ENCODE results near the gene SLIT1.

Gene SLIT1

DNA sequence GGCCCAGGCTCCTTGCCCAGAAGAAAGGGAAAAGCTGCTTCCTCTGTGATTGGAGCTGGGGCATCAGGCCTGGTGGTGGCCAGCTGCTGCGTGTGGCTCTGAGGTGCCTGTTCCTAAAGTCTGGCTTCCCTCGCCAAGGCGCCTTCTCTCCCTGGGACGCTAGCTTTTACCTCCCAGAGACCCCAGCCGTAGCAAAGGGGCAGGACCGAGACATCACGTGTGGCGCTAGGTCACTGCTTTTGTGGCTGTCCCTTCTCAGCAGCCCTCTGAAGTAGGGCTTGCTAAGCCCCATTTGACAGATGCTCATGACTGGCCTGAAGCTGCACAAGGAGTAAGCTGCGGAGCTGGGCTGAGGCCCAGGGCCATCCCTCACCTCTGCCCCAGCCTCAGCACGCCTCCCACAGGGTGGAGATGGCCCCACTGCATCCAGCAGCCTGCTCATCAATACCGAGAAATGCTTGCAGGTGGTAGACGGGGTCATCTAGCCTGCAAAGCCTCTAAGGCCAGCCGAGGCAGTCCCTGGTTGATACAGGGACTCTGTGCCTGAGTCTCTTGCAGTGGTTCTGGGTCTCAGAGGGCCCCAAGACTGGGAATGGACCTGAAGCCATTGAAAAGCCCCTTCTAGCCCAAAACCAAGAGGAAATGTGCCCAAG is 182.5 kb downstream of the SLIT1 start:
- DNase-seq (ENCODE audit: low read depth in 2 of 2): no peak

DNA sequence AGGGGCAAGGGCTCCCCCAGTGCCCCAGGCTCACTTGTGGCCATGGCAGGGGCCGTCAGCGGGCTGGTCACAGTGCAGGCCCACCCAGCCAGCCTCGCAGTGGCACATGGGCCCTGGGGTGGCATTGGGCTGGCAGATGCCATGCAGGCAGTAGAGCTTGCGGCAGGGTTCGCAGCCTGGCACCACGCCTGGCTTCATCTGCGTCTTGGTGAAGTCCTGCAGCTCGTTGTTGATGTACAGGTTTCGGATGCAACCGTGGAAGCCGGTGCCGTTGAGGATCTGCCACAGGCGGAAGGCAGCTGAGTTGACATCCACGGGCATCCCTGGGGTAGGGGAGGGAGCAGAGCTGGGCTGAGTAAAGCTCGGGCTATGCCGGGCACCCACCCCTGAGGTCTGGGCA is 183.1 kb downstream of the SLIT1 start:
- no peak for DNase-seq (ENCODE audit: low read depth in 2 of 2)

- no peak for DNase-seq (ENCODE audit: low read depth in 2 of 2)
These were observed 184.4 kb downstream of the SLIT1 start for GRCh38 chr10:97001183-97001991.

GRCh38 chr10:97000487-97001182 is 185.1 kb downstream of the SLIT1 start:
- no peak for DNase-seq (ENCODE audit: low read depth in 2 of 2)

DNA sequence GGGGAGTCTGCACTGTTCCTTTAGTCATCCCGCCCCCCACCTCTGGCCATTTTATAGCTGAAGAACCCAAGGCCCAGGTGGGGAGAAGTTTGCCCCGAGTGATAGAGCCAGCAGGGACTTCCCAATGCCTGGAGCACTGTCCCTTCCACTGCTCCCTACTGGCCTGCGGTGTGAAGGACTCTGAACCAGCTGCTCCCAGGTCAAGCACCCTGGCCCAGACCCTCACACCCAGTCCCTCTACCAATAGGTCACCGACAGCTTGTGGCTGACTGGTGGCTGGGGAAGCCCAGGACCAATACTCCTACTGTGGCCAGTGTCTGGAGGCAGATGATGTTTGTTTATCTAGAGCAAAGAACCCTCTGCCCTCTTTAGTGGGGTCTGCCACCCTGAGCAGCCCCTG is 185.8 kb downstream of the SLIT1 start:
- DNase-seq (ENCODE audit: low read depth in 2 of 2): no peak

DNA sequence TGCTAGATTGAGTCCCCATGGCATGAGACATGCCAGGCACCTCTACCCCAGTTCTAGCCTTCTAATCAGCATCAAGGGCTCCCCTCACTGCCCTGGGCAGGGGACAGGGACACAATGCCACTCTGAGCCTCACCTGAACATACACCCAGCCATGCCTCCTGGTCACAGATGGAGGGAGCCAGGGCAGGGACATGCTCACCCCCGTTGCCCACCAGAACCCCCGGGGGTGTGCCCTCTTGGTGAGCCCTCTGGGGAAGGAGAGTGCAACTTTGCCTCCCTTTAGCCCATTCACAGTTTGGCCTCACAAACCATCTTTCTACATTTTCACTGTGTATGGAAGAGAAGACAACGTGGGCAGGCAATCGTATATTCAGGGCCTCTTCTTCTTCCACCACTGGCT is 186.4 kb downstream of the SLIT1 start:
- no peak for DNase-seq (ENCODE audit: low read depth in 2 of 2)

DNA sequence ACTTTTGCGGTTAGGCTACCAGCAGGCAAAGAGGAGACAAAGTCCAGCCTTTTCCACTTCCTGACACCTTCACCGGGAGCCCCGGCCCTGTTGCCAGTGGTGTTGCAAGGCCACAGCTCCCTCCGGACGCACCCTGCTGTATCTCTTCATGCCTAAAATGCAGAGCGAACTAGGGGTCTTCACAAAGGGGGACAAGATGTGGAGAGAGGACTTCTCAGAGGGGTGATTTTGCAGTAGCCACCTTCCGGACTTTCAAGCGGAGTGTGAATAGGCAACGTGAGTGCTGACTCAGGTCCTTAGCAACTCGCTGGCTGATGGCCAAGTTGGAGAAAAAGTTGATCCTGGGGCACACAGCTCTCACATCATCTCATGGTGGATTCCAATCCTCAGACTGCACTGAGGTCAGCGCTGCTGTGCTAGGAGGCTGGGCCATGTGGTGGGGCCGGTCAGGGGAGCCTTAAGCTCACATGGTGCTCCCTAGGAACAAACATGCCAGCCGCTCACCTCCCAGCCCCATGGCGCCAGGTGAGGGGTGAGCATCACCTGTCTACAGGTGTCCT is 187.3 kb downstream of the SLIT1 start:
- no peak for DNase-seq (ENCODE audit: low read depth in 2 of 2)

DNA sequence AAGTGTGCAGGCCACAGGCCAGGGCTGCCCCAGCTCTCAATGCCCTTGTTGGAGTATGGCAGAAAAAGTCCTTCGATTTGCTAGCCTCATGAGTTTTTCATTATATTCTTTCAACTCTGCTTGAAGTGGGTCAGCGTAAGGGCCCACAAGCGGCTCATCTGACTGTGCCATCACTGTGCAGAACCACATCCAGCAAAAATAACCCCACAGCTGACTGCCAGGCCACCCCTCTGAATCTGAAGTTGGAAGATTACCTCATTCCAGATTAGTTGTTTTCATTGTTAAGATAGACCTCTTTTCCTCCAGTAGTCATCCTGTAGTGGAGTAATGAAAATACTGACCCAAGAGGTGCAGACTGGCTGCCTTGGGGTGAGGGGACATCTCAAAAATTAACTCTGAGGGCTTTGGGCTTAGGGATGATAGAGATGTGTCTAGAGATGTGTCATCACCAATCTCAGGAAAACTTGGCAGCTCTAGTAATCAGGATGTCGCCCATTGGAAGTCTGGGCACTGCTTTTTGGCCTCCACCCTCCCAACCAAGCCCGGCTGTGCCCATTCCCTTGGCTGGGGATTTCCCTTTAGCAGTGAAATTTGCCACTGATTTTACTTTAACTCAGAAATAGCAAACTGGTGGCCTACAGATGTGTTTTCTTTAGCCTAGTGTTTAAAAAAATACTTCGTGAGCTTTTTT is 189.3 kb downstream of the SLIT1 start:
- DNase-seq (ENCODE audit: low read depth in 2 of 2): no peak

- no peak for DNase-seq (ENCODE audit: low read depth in 2 of 2)
These were observed 189.9 kb downstream of the SLIT1 start for GRCh38 chr10:96995851-96996250.

- DNase-seq (ENCODE audit: low read depth in 2 of 2): no peak
These were observed 193.0 kb downstream of the SLIT1 start for GRCh38 chr10:96992721-96993120.

- DNase-seq (ENCODE audit: low read depth in 2 of 2): no peak
These were observed 194.4 kb downstream of the SLIT1 start for GRCh38 chr10:96991313-96991841.

DNA sequence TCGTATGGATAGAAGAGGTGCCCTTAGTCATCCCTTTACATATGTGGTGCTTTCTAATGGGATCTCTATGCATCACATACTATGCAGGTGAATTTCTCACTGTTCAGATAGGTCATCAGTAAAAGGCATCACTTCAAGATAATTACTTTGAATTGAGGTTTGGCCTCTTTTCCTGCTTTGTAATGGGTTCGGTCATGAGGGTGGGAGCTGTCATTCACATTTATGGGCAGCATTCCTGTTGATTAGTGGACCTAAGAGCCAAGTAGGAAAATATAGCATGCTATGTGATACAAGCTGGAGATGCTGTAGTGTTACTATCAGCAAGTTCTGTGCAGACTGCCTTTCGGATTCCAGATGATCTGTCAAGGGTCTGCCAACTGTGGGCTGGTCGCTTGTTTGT is 197.3 kb downstream of the SLIT1 start:
- DNase-seq (ENCODE audit: low read depth in 2 of 2): no peak

GRCh38 chr10:96987842-96988175 is 197.9 kb downstream of the SLIT1 start:
- DNase-seq (ENCODE audit: low read depth in 2 of 2): no peak

DNA sequence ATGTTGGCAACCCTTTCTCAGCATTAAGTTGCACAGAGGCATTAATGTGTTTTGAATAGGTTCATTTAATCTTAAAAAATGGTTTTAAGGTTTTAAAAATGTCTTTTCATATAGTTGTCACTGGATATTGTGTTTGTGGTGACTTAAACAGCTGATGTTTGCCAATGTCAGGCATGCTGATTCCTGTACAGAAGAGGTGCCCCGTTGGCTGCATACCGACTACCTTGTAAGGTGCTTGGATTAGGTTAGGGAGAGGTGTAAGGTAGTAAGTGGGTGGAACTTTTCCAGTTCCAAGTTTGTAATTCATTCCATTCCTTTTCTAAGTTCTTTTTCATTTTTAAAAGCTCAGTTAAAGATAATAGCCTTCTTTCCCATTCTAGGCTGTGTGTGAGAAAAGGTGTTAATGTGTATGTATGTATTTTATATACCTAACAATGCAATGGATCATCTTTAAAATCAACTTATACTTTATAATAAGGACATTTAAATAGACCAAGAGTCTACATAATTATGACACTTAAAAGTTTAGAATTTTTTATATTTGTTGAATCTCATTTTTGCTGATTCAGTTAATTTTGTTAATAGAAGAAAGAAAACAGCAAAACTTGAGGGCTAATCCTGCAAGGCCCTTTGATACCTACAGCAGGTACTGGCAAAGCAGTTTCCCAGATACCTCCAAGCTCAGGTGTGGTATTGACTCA is 198.5 kb downstream of the SLIT1 start:
- no peak for DNase-seq (ENCODE audit: low read depth in 2 of 2)

GRCh38 chr10:96986200-96986856 is 199.4 kb downstream of the SLIT1 start:
- no peak for DNase-seq (ENCODE audit: low read depth in 2 of 2)

GRCh38 chr10:96984541-96985131 is 201.1 kb downstream of the SLIT1 start:
- no peak for DNase-seq (ENCODE audit: low read depth in 2 of 2)

DNA sequence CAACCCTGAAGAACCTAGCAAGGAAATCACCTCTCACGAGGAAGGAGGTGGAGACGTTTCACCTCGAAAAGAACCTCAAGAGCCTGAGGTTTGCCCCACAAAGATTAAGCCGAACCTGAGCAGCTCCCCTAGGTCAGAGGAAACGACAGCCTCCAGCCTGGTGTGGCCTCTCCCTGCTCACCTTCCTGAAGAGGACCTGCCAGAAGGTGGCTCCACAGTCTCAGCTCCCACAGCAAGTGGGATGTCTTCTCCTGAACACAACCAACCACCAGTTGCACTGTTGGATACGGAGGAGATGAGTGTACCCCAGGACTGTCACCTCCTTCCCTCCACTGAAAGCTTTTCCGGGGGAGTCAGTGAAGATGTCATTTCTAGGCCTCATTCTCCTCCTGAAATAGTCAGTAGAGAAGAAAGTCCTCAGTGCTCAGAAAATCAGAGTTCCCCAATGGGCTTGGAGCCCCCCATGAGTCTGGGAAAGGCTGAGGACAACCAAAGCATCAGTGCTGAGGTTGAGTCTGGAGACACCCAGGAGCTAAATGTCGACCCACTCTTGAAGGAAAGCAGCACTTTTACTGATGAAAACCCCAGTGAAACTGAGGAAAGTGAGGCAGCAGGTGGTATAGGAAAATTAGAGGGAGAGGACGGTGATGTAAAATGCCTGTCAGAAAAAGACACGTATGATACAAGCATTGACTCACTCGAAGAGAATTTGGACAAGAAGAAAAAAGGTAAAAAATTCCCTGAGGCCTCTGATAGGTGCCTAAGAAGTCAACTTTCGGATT is 203.4 kb downstream of the SLIT1 start:
- no peak for DNase-seq (ENCODE audit: low read depth in 2 of 2)

DNA sequence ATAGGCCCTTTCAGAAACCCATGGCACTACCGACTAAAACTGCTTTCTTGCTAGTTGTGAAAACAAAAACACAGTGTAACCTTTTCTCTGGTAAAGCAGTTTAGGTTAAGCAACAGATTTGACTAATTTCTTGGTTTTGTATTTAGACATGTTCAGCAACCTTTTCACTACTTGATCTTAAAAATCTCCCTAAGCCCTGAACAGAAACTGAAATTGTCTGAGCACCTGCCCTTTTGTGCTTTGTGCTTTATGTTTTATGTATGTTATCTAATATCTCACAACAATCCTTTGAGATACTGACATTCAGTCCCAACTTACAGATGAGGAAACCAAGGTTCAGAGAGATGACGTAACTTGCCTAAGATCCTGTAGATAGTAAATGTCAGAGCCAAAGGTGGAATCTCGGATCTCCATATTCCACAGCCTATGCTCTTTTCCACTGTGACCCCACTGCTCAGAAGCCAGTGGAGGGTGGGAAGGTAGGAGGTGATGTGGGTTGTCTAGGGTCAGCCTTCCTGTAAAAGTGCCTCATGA is 207.1 kb downstream of the SLIT1 start:
- no peak for DNase-seq (ENCODE audit: low read depth in 2 of 2)

GRCh38 chr10:96975136-96975535 is 210.6 kb downstream of the SLIT1 start:
- DNase-seq (ENCODE audit: low read depth in 2 of 2): no peak
